ENCODE measurements around the gene PLEKHM3.

The PLEKHM3 gene

GRCh38 chr2:207791579-207792243, 233.6 kb downstream of the PLEKHM3 start:
- H3K4me1 ChIP-seq (ENCODE audit: insufficient read depth, insufficient read length): peaks cover 8% of the 10 kb centered on the region

GRCh38 chr2:207790898-207791297, 234.4 kb downstream of the PLEKHM3 start:
- Histone ChIP-seq H3K9ac (ENCODE audit: insufficient read length, low read depth) (no peak overlapping the region), H3K4me1 (ENCODE audit: insufficient read depth, insufficient read length) (peaks cover 4% of the 10 kb centered on the region), H3K9me3 (ENCODE audit: insufficient read depth, low read length) (no peaks in the 10 kb centered on the region), H3K36me3 (ENCODE audit: insufficient read depth, insufficient read length, low read length) (no peaks in the 10 kb centered on the region), H3K4me3 (ENCODE audit: insufficient read length, low read depth) (no peak overlapping the region), H3K27me3 (ENCODE audit: insufficient read depth, insufficient read length) (no peaks in the 10 kb centered on the region)
- no peak for TF ChIP-seq SUZ12 (IDR thresholded peaks at IDR 0.05; ENCODE audit: extremely low read depth, insufficient read depth, insufficient read length)
- TF ChIP-seq YY1 (IDR thresholded peaks at IDR 0.05; ENCODE audit: insufficient read depth, insufficient read length): no peak
- TF ChIP-seq ZNF274 (IDR thresholded peaks at IDR 0.05; ENCODE audit: low read depth, low read length): no peak
- no peak for DNase-seq (ENCODE audit: low read depth, low spot score)

More at GRCh38 chr2:207791579-207792243, 233.6 kb downstream of the PLEKHM3 start:
- Histone ChIP-seq H3K27me3 (ENCODE audit: insufficient read depth, insufficient read length) (no peaks in the 10 kb centered on the region), H3K36me3 (ENCODE audit: insufficient read depth, insufficient read length, low read length) (no peaks in the 10 kb centered on the region), H3K9ac (ENCODE audit: insufficient read length, low read depth) (no peak overlapping the region), H3K9me3 (ENCODE audit: insufficient read depth, low read length) (no peaks in the 10 kb centered on the region), H3K4me3 (ENCODE audit: insufficient read length, low read depth) (no peak overlapping the region)
- DNase-seq (ENCODE audit: low read depth, low spot score): no peak
- TF ChIP-seq YY1 (IDR thresholded peaks at IDR 0.05; ENCODE audit: insufficient read depth, insufficient read length) (no peak), ZNF274 (IDR thresholded peaks at IDR 0.05; ENCODE audit: low read depth, low read length) (no peak)

GRCh38 chr2:207787800-207788199, 237.5 kb downstream of the PLEKHM3 start:
- no peaks in the 10 kb centered on the region for H3K9me3 ChIP-seq (ENCODE audit: insufficient read depth, low read length)
- no peak for DNase-seq (ENCODE audit: low read depth, low spot score)
- no peak overlapping the region for H3K9ac ChIP-seq (ENCODE audit: insufficient read length, low read depth)
- no peaks in the 10 kb centered on the region for H3K27me3 ChIP-seq (ENCODE audit: insufficient read depth, insufficient read length)
- H3K4me3 ChIP-seq (ENCODE audit: insufficient read length, low read depth): no peak overlapping the region
- peaks cover 3% of the 10 kb centered on the region for H3K4me1 ChIP-seq (ENCODE audit: insufficient read depth, insufficient read length)
- no peaks in the 10 kb centered on the region for H3K36me3 ChIP-seq (ENCODE audit: insufficient read depth, insufficient read length, low read length)
- TF ChIP-seq SUZ12 (IDR thresholded peaks at IDR 0.05; ENCODE audit: extremely low read depth, insufficient read depth, insufficient read length): no peak
- no peak for TF ChIP-seq ZNF274 (IDR thresholded peaks at IDR 0.05; ENCODE audit: low read depth, low read length)
- TF ChIP-seq YY1 (IDR thresholded peaks at IDR 0.05; ENCODE audit: insufficient read depth, insufficient read length): no peak

- H3K4me1 ChIP-seq (ENCODE audit: insufficient read depth, insufficient read length): no peaks in the 10 kb centered on the region
- H3K36me3 ChIP-seq (ENCODE audit: insufficient read depth, insufficient read length, low read length): no peaks in the 10 kb centered on the region
- no peaks in the 10 kb centered on the region for H3K27me3 ChIP-seq (ENCODE audit: insufficient read depth, insufficient read length)
- H3K4me3 ChIP-seq (ENCODE audit: insufficient read length, low read depth): no peak overlapping the region
- no peak for TF ChIP-seq SUZ12 (IDR thresholded peaks at IDR 0.05; ENCODE audit: extremely low read depth, insufficient read depth, insufficient read length)
- TF ChIP-seq ZNF274 (IDR thresholded peaks at IDR 0.05; ENCODE audit: low read depth, low read length): no peak
- TF ChIP-seq YY1 (IDR thresholded peaks at IDR 0.05; ENCODE audit: insufficient read depth, insufficient read length): no peak
- no peak for DNase-seq (ENCODE audit: low read depth, low spot score)
- H3K9ac ChIP-seq (ENCODE audit: insufficient read length, low read depth): no peak overlapping the region
- no peaks in the 10 kb centered on the region for H3K9me3 ChIP-seq (ENCODE audit: insufficient read depth, low read length)
These were observed 238.3 kb downstream of the PLEKHM3 start for GRCh38 chr2:207787017-207787416.

GRCh38 chr2:207784898-207785297, 240.4 kb downstream of the PLEKHM3 start:
- no peaks in the 10 kb centered on the region for H3K9me3 ChIP-seq (ENCODE audit: insufficient read depth, low read length)
- no peak for DNase-seq (ENCODE audit: low read depth, low spot score)
- H3K4me3 ChIP-seq (ENCODE audit: insufficient read length, low read depth): no peak overlapping the region
- no peaks in the 10 kb centered on the region for H3K36me3 ChIP-seq (ENCODE audit: insufficient read depth, insufficient read length, low read length)
- no peaks in the 10 kb centered on the region for H3K27me3 ChIP-seq (ENCODE audit: insufficient read depth, insufficient read length)
- H3K9ac ChIP-seq (ENCODE audit: insufficient read length, low read depth): no peak overlapping the region
- H3K4me1 ChIP-seq (ENCODE audit: insufficient read depth, insufficient read length): no peaks in the 10 kb centered on the region
- no peak for TF ChIP-seq SUZ12 (IDR thresholded peaks at IDR 0.05; ENCODE audit: extremely low read depth, insufficient read depth, insufficient read length)
- no peak for TF ChIP-seq YY1 (IDR thresholded peaks at IDR 0.05; ENCODE audit: insufficient read depth, insufficient read length)
- no peak for TF ChIP-seq ZNF274 (IDR thresholded peaks at IDR 0.05; ENCODE audit: low read depth, low read length)

- Histone ChIP-seq H3K4me1 (ENCODE audit: insufficient read depth, insufficient read length) (no peaks in the 10 kb centered on the region), H3K27me3 (ENCODE audit: insufficient read depth, insufficient read length) (no peaks in the 10 kb centered on the region), H3K9ac (ENCODE audit: insufficient read length, low read depth) (no peak overlapping the region), H3K36me3 (ENCODE audit: insufficient read depth, insufficient read length, low read length) (no peaks in the 10 kb centered on the region), H3K4me3 (ENCODE audit: insufficient read length, low read depth) (no peak overlapping the region), H3K9me3 (ENCODE audit: insufficient read depth, low read length) (no peaks in the 10 kb centered on the region)
- DNase-seq (ENCODE audit: low read depth, low spot score): no peak
- TF ChIP-seq SUZ12 (IDR thresholded peaks at IDR 0.05; ENCODE audit: extremely low read depth, insufficient read depth, insufficient read length) (no peak), YY1 (IDR thresholded peaks at IDR 0.05; ENCODE audit: insufficient read depth, insufficient read length) (no peak), ZNF274 (IDR thresholded peaks at IDR 0.05; ENCODE audit: low read depth, low read length) (no peak)
These were observed 241.8 kb downstream of the PLEKHM3 start for GRCh38 chr2:207783514-207783913.

GRCh38 chr2:207782238-207783030, 242.9 kb downstream of the PLEKHM3 start:
- Histone ChIP-seq H3K9me3 (ENCODE audit: insufficient read depth, low read length) (no peaks in the 10 kb centered on the region), H3K4me1 (ENCODE audit: insufficient read depth, insufficient read length) (no peaks in the 10 kb centered on the region), H3K4me3 (ENCODE audit: insufficient read length, low read depth) (no peak overlapping the region), H3K27me3 (ENCODE audit: insufficient read depth, insufficient read length) (no peaks in the 10 kb centered on the region), H3K36me3 (ENCODE audit: insufficient read depth, insufficient read length, low read length) (no peaks in the 10 kb centered on the region), H3K9ac (ENCODE audit: insufficient read length, low read depth) (no peak overlapping the region)
- no peak for TF ChIP-seq YY1 (IDR thresholded peaks at IDR 0.05; ENCODE audit: insufficient read depth, insufficient read length)
- DNase-seq (ENCODE audit: low read depth, low spot score): no peak
